Liver (tissue), 9 donors: Measurements from ENCODE around the gene GLDN. TPM values are rescaled to one million over a fixed set of nuclear protein-coding genes. Genes with fewer than 3 reads are reported as not detected.

Experiments
- DNase-seq: peaks from one replicate; pipeline ENCODE4 v3.0.0-alpha.2; 2017; ENCODE audit warnings: low spot score
- H3K27ac ChIP-seq, 2 donors: one replicate each; pipeline ENCODE4 v1.7.0; 2013; ENCODE audit warnings: inconsistent platforms in 2 of 2, low read length in 2 of 2, control low read depth in 1 of 2, low read depth in 1 of 2, mild to moderate bottlenecking in 1 of 2
- H3K27me3 ChIP-seq, 4 donors: one replicate each; pipeline versions ENCODE4 v1.6.1 to v1.7.0; 2013; ENCODE audit warnings: low read length in 3 of 4, inconsistent platforms in 1 of 4, mild to moderate bottlenecking in 1 of 4, moderate library complexity in 1 of 4; ENCODE audit not compliant: control insufficient read depth in 4 of 4, insufficient read depth in 4 of 4
- H3K36me3 ChIP-seq, 4 donors: one replicate each; pipeline versions ENCODE4 v1.6.1 to v1.7.0; 2013; ENCODE audit warnings: low read length in 3 of 4, mild to moderate bottlenecking in 3 of 4, low read depth in 1 of 4, moderate library complexity in 1 of 4; ENCODE audit not compliant: control insufficient read depth in 4 of 4, insufficient read depth in 3 of 4
- H3K4me1 ChIP-seq, 4 donors: one replicate each; pipeline versions ENCODE4 v1.6.1 to v1.7.0; 2013; ENCODE audit warnings: low read length in 3 of 4, mild to moderate bottlenecking in 3 of 4, moderate library complexity in 1 of 4; ENCODE audit not compliant: control insufficient read depth in 4 of 4, insufficient read depth in 4 of 4
- H3K4me3 ChIP-seq, 3 donors: one replicate each; pipeline versions ENCODE4 v1.6.1 to v1.7.0; 2013; ENCODE audit warnings: low read length in 3 of 3, control low read depth in 1 of 3, low read depth in 1 of 3, mild to moderate bottlenecking in 1 of 3
- H3K9ac ChIP-seq, 2 donors: one replicate each; pipeline ENCODE4 v1.7.0; 2013; ENCODE audit warnings: low read length in 2 of 2, mild to moderate bottlenecking in 2 of 2, moderate library complexity in 2 of 2, control low read depth in 1 of 2, low read depth in 1 of 2
- H3K9me3 ChIP-seq, 4 donors: one replicate each; pipeline versions ENCODE4 v1.6.1 to v1.7.0; 2013; ENCODE audit warnings: low read length in 3 of 4; ENCODE audit not compliant: control insufficient read depth in 4 of 4
- ATF3 ChIP-seq: IDR thresholded peaks from 2 replicates; pipeline ENCODE4 v1.6.1; 2016; ENCODE audit warnings: antibody characterized with exemption
- EGR1 ChIP-seq, 2 donors: IDR thresholded peaks; 2 replicates each; pipeline ENCODE4 v1.6.1; 2016 to 2018; ENCODE audit warnings: antibody characterized with exemption in 2 of 2, low read depth in 2 of 2
- FOXA2 ChIP-seq: IDR thresholded peaks from 2 replicates; pipeline ENCODE4 v1.6.1; 2016; ENCODE audit warnings: antibody characterized with exemption
- GABPA ChIP-seq, 2 donors: IDR thresholded peaks in 1 of 2; conservative IDR thresholded peaks in 1 of 2; 2 replicates each; pipeline ENCODE4 v1.6.1; 2016; ENCODE audit warnings: antibody characterized with exemption in 2 of 2, mild to moderate bottlenecking in 1 of 2, moderate library complexity in 1 of 2
- HNF4A ChIP-seq, 2 donors: conservative IDR thresholded peaks; 2 replicates each; pipeline ENCODE4 v1.6.1; 2016; ENCODE audit warnings: antibody characterized with exemption in 2 of 2, mild to moderate bottlenecking in 2 of 2
- RAD21 ChIP-seq, 2 donors: IDR thresholded peaks; 2 replicates each; pipeline ENCODE4 v1.6.1; 2016; ENCODE audit warnings: antibody characterized with exemption in 2 of 2, mild to moderate bottlenecking in 2 of 2
- REST ChIP-seq: IDR thresholded peaks from 2 replicates; pipeline ENCODE4 v1.6.1; 2016; ENCODE audit warnings: antibody characterized with exemption, mild to moderate bottlenecking
- RXRA ChIP-seq, 2 donors: IDR thresholded peaks; 2 replicates each; pipeline ENCODE4 v1.6.1; 2017 to 2018; ENCODE audit warnings: antibody characterized with exemption in 2 of 2, mild to moderate bottlenecking in 1 of 2
- SP1 ChIP-seq: IDR thresholded peaks from 2 replicates; pipeline ENCODE4 v1.6.1; 2018; ENCODE audit warnings: antibody characterized with exemption, mild to moderate bottlenecking
- ZBTB33 ChIP-seq: IDR thresholded peaks from 2 replicates; pipeline ENCODE4 v1.6.1; 2016; ENCODE audit warnings: antibody characterized with exemption
- WGBS: extraction: QIAGEN DNeasy Blood & Tissue Kit; methylation state at CpG from one replicate; pipeline ENCODE4 v1.1.7; 2013; 5-methylcytosine and 5-hydroxymethylcytosine counted together
- polyA plus RNA-seq, 2 donors: library from polyadenylated mRNA; stranded (reverse) in 1 of 2; unstranded in 1 of 2; fragments of 200-250 nt in 1 of 2; fragments of >200 nt in 1 of 2; fragmentation: Nextera tagmentation in 1 of 2; extraction: Ambion mirVana in 1 of 2; gene quantifications; one replicate each; pipeline versions ENCODE4 v1.2.1 to v1.2.3, GENCODE V29; 2013 to 2015
- total RNA-seq, 2 donors: library from RNA; depleted of rRNA; stranded (reverse); fragments of >200 nt; gene quantifications; one replicate each; pipeline ENCODE4 v1.2.3, GENCODE V29; 2014
- donor health status: healthy.
- donor health status: healthy.
- donor health status: healthy.
- donor health status: healthy.
- donor health status: healthy.

GLDN gene
- total and polyA plus RNA-seq, 4 donors = 0.15 to 1.4 (median 0.33) TPM

- no peak for TF ChIP-seq REST
These were observed 46.2 kb downstream of the GLDN start (continued) for GRCh38 chr15:51387699-51388041.

- 96% methylated on average over 7 of the region's 7 CpGs for WGBS
- H3K9me3 ChIP-seq = no peaks in the 10 kb centered on the region
- no peaks in the 10 kb centered on the region for H3K36me3 ChIP-seq
- H3K4me3 ChIP-seq = no peak overlapping the region
- DNase-seq = no peak
- H3K4me1 ChIP-seq = peaks cover 0 to 4% (median 0%) of the 10 kb centered on the region in 4 donors
- no peak overlapping the region for H3K27ac ChIP-seq
- TF ChIP-seq ZBTB33 (no peak), RAD21 (IDR thresholded peaks at IDR 0.05) (no peak), FOXA2 (no peak)
- no peaks in the 10 kb centered on the region for H3K27me3 ChIP-seq
- H3K9ac ChIP-seq = no peak overlapping the region
These were observed 47.3 kb downstream of the GLDN start for GRCh38 chr15:51388726-51389125.

GRCh38 chr15:51390241-51390965, 48.9 kb downstream of the GLDN start:
- no peaks in the 10 kb centered on the region for H3K9me3 ChIP-seq
- peak overlapping the region in 1 of 2 donors; percentile 25 for H3K9ac ChIP-seq
- 44% methylated on average over 7 of the region's 7 CpGs for WGBS
- no peak overlapping the region for H3K4me3 ChIP-seq
- no peaks in the 10 kb centered on the region for H3K36me3 ChIP-seq
- no peak overlapping the region for H3K27ac ChIP-seq
- TF ChIP-seq EGR1 (IDR thresholded peaks at IDR 0.05; ENCODE audit: low read depth in 2 of 2) = peak; percentile 87 to 94
- peak; percentile 15 for TF ChIP-seq SP1
- TF ChIP-seq GABPA (IDR thresholded peaks at IDR 0.05 in 1 of 2, conservative IDR thresholded peaks at IDR 0.05 in 1 of 2) = no peak
- TF ChIP-seq ATF3 = no peak
- TF ChIP-seq HNF4A (conservative IDR thresholded peaks at IDR 0.05) = peak; percentile 41 to 55
- peak; percentile 38 to 52 for TF ChIP-seq RXRA (IDR thresholded peaks at IDR 0.05)
- peak; percentile 42 for DNase-seq
- H3K27me3 ChIP-seq = no peaks in the 10 kb centered on the region
- H3K4me1 ChIP-seq = peaks cover 0 to 4% (median 0%) of the 10 kb centered on the region in 4 donors
